HG03175 (cell line): ENCODE results near the gene ANKRD49.
A peak's percentile ranks its signal among the peaks of the same experiment; 100 is the strongest.
"Not testable (repeated sequence)": the region's sequence is repeated elsewhere in the genome, so short reads cannot be mapped to it uniquely, and the experiment has no call there.

Source experiments
- ATAC-seq: cut with Tn5 transposase; IDR thresholded peaks from one replicate; pipeline ENCODE4 v1.9.1; 2021; ENCODE audit warnings: mild to moderate bottlenecking, moderate library complexity; ENCODE audit not compliant: unreplicated experiment

The ANKRD49 gene

GRCh38 chr11:94506513-94506912 is 12.7 kb downstream of the ANKRD49 start:
- ATAC-seq = not testable (repeated sequence)

- no peak for ATAC-seq
Measured at GRCh38 chr11:94507485-94507884, 13.7 kb downstream of the ANKRD49 start.

- ATAC-seq = peak; percentile 91
Measured at GRCh38 chr11:94511932-94512781, 18.4 kb downstream of the ANKRD49 start, which contains the start of gene C11orf97. Gene C11orf97 (plus strand): TSS chr11:94512461. CDS start chr11:94512529, 68 bp downstream.

GRCh38 chr11:94513091-94513490 is 19.3 kb downstream of the ANKRD49 start:
- ATAC-seq = no peak

- no peak for ATAC-seq
Measured at GRCh38 chr11:94515398-94515797, 21.6 kb downstream of the ANKRD49 start.

- ATAC-seq = no peak
Measured at GRCh38 chr11:94516725-94517124, 22.9 kb downstream of the ANKRD49 start.

- ATAC-seq = no peak
Measured at GRCh38 chr11:94518300-94518699, 24.5 kb downstream of the ANKRD49 start.

- peak; percentile 41 for ATAC-seq
Measured at GRCh38 chr11:94519478-94520084, 25.8 kb downstream of the ANKRD49 start.

- ATAC-seq = peak; percentile 58
Measured at GRCh38 chr11:94521684-94522083, 27.9 kb downstream of the ANKRD49 start.

GRCh38 chr11:94524341-94524740 is 30.6 kb downstream of the ANKRD49 start:
- no peak for ATAC-seq

- ATAC-seq = no peak
Measured at GRCh38 chr11:94525546-94526324, 32.0 kb downstream of the ANKRD49 start.

- no peak for ATAC-seq
Measured at GRCh38 chr11:94526645-94527438, 33.1 kb downstream of the ANKRD49 start.

GRCh38 chr11:94528551-94528950 is 34.8 kb downstream of the ANKRD49 start:
- no peak for ATAC-seq

- no peak for ATAC-seq
Measured at GRCh38 chr11:94532211-94532610, 38.4 kb downstream of the ANKRD49 start.

GRCh38 chr11:94533206-94533605 is 39.4 kb downstream of the ANKRD49 start:
- ATAC-seq = no peak

- no peak for ATAC-seq
Measured at GRCh38 chr11:94533696-94534630, 40.2 kb downstream of the ANKRD49 start.

- no peak for ATAC-seq
Measured at GRCh38 chr11:94536386-94536785, 42.6 kb downstream of the ANKRD49 start.

- no peak for ATAC-seq
Measured at GRCh38 chr11:94537031-94537600, 43.3 kb downstream of the ANKRD49 start.

- no peak for ATAC-seq
Measured at GRCh38 chr11:94539420-94539819, 45.6 kb downstream of the ANKRD49 start.
